Raji (cell line): Measurements from ENCODE around the gene CCL20.

Experiments
- POLR2A ChIP-seq: IDR thresholded peaks from 2 replicates; pipeline ENCODE4 v1.6.1; 2011; ENCODE audit warnings: low read depth, low read length, control low read depth; ENCODE audit not compliant: insufficient read depth

CCL20 gene

GRCh38 chr2:227793148-227793712 lies 20.4 kb upstream of the CCL20 start:
- TF ChIP-seq POLR2A = no peak

DNA sequence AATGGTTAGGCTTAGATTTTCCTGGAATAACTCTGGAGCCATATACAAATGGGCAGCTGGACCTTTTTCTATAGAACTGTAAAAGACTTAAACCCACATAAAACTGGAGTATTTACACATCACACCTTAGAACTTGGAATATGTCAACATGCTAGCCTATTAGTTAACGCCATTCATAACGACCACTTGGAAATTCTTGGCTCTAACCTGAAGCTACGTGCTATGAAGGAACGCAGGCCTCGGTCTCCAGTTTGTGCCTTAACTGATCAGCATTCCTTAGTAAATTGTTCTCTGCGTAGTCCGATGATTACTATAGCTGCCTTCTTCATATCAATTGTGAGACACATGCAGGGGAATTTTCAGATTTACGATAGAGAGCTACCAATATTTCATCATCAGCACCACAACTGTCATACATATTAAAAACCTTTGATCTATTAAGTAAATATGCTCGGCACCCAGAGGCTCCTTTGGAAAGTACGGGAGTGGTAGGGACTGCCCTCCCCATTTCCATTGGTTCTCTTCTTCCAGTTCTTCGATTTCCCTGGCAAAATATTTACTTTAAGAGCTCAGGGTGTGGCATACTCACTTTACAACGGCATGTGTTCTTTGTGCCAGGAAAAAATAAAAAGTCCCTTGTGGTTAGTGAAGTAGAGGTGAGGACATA lies 17.5 kb upstream of the CCL20 start:
- no peak for TF ChIP-seq POLR2A

DNA sequence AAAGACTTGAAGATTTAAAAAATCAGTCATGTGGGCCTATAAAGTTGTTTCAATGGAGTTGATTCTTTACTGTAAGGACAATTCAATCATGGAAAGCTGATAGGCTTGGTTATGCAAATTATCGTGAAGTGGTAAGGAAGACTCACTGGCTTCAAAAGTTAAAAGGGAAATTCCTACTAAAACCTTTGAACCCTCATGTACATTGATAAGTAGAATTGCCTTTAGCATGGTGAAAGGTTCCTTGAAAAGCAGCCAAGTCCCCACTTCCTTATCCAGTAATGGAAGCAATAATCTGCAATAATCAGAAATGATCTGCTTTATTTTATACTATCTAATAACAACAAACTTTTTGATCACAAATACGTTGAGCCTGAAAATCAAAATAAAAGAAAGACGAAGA lies 14.4 kb upstream of the CCL20 start:
- no peak for TF ChIP-seq POLR2A

DNA sequence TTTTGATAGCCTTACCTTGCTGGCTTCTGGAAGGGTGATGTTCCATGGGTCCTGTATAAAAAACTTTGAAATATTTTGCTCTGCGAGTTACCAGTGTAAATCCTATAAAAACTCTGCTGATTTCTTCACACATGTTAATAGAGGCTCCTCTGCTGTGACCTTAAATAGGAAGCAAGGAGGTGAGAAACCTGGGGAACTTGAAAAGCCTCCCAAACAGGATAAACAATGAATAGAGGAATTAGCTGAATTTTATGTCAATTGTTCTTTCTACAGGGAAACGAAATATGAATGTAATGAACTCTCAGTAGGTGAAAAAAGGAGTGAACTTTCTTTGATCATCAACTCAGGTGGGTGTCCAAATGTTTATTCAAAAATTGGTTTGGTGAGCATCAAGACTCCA lies 10.8 kb upstream of the CCL20 start:
- TF ChIP-seq POLR2A = no peak

- no peak for TF ChIP-seq POLR2A
These were observed 8.7 kb upstream of the CCL20 start for GRCh38 chr2:227804975-227805374.

- no peak for TF ChIP-seq POLR2A
These were observed 8.1 kb upstream of the CCL20 start for GRCh38 chr2:227805578-227805977.

DNA sequence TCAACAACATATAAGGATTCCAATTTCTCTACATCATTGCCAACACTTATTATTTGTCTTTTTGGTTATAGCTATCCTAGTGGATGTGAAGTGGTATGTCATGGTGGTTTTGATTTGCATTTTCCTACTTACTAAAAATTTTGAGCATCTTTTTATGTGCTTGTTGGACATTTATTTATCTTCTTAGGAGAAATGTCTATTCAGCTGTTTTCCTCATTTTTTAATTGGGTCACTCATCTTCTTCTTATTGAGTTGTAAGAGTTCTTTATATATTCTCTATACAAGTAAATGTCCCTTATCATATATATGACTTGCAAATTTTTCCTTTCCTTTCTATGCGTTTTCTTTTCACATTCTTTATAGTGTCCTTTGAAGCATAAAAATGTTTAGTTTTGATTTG lies 4.7 kb upstream of the CCL20 start:
- TF ChIP-seq POLR2A = no peak

GRCh38 chr2:227812001-227812400 lies 1.6 kb upstream of the CCL20 start:
- no peak for TF ChIP-seq POLR2A

- TF ChIP-seq POLR2A = no peak
These were observed 447 bp upstream of the CCL20 start for GRCh38 chr2:227813229-227813561.

- TF ChIP-seq POLR2A = no peak
These were observed 1.4 kb downstream of the CCL20 start for GRCh38 chr2:227815066-227815465.

DNA sequence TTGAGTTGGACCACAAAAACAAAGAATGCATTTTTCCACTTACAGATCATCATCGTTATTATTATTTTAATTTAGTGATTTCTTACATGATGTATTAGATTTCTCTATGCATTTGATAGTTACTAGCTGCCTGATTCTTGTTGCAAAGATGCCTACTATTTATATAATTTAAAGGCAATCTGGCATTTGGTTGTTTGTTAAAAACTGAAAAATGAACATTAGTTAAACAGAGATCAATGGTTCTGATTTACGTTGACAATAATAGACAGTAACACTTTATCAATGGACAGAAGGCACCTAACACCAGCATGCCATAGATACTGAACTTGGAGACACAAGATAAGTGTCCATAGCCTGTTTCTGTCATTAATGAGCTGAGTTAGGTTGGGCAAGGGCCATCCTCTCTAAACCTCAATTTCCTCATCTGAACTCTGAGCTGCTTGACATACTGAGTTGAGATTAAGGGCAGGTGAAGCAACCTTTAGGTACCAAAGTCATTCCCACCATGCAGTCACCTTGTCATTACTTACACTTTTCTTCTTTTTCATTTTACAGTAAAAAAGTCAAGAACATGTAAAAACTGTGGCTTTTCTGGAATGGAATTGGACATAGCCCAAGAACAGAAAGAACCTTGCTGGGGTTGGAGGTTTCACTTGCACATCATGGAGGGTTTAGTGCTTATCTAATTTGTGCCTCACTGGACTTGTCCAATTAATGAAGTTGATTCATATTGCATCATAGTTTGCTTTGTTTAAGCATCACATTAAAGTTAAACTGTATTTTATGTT lies 3.1 kb downstream of the CCL20 start:
- no peak for TF ChIP-seq POLR2A

GRCh38 chr2:227817336-227817735 lies 3.7 kb downstream of the CCL20 start:
- no peak for TF ChIP-seq POLR2A

- TF ChIP-seq POLR2A = no peak
These were observed 4.4 kb downstream of the CCL20 start for GRCh38 chr2:227817850-227818674.

GRCh38 chr2:227818675-227819397 lies 5.2 kb downstream of the CCL20 start:
- TF ChIP-seq POLR2A = no peak

DNA sequence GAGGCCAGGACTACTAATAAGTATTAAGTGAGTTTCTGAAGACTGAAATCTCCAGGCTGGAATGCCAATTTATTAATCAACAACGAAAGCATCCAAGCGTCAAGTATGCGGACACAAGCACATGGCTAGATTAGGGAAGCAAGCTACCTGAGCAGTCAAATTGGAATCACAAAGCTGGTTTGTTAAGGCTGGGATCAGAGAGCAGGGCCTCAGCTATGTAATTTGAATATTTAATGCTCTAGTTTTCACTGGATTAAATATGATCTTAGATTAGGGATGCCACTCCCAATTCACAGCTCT lies 5.7 kb downstream of the CCL20 start:
- TF ChIP-seq POLR2A = no peak
